GM12875 (cell line): ENCODE data around the gene HOXB9.

Experiments
- H3K4me3 ChIP-seq: one replicate; pipeline ENCODE4 v1.5.1; 2011; ENCODE audit warnings: low read depth, low read length, control low read depth
- CTCF ChIP-seq: IDR thresholded peaks from 2 replicates; pipeline ENCODE4 v1.5.1; 2011; ENCODE audit warnings: low read depth, mild to moderate bottlenecking, control low read depth, inconsistent platforms, low read length, moderate library complexity, borderline replicate concordance; ENCODE audit not compliant: insufficient read depth

Gene HOXB9

DNA sequence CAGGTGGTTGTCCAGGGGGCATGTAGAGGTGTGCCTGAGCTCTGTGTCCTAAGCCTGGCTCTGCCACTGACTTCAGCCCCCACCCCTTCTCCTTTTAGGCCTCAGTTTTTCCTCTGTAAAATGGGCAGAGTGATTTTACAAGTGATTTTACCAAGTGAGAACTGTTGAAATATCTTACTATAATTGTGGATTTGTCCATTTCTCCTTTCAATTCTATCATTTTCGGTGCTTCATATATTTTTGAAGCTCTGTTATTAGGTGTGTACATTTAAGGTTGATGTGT lies 21.7 kb upstream of the HOXB9 start:
- TF ChIP-seq CTCF: no peak
- H3K4me3 ChIP-seq: no peak overlapping the region

DNA sequence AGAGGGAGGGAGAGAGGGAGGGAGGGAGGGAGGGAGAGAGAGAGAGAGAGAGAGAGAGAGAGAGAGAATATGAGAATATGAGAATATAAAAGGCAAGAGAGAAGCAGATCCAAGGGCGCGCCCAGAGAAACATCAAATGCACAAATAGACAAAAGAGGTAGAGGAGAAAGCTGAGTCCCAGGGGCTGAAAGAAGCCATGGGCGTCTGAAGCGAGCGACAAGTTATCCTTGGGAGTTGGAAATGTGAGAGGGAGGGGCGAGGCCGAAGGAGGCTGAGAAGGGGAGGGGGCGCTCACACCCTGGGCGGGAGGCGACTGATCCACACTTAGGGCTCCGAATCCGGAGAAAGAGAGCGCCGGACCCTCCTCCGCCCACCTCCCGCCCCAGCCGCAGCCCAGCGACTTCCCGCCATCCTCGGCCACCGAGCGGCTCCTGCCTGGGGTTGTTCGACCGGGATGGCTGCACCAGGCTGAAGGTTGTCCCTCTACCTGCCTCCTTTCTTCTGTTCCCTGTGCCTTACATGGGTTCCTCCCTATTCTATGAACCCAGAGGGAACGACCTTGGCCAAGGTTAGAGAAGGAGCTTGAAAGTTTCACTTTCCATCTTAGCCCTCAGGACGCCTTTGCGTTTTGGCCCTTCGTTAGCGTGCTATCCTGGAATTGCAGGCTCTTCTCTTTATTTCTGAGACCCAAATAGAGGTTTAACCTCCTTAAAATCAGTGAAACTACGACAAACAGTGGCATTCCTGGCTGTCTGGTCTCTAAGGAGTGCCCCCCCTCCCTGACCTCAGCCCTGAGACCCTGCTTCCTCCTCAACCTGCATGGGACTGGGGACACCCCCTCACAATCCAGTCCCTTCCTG lies 21.2 kb upstream of the HOXB9 start:
- no peak for TF ChIP-seq CTCF
- peak overlapping the region; percentile 21 for H3K4me3 ChIP-seq

- no peak overlapping the region for H3K4me3 ChIP-seq
- TF ChIP-seq CTCF: no peak
Measured at GRCh38 chr17:48646183-48647102, 20.3 kb upstream of the HOXB9 start.

DNA sequence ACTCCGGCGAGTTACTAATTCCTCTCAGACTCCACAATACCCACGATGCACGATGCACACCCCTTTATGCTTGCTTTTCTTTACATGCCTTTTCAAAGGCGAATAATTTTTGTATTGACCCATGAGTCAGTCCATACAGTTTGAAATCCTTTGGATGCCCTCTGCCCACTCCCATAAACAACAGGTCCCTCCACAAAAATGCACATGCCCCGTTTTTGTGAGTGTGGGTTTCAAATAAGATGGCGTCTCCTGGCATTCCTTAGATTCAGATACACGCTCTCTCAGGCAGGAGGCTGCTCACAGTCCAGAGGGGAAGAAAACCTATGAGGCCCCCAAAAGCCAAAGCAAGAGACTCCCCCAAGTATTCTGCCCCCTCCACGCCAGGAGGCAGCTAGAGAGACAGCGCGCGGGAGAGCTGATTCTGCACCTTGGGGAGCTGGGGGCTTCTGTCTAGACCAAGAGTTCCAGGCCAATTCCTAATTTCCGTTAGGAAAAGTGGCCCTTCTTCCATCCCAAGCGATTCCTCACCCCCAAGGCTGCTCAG lies 19.6 kb upstream of the HOXB9 start:
- TF ChIP-seq CTCF: no peak
- no peak overlapping the region for H3K4me3 ChIP-seq

GRCh38 chr17:48644910-48645557 lies 18.9 kb upstream of the HOXB9 start:
- TF ChIP-seq CTCF: no peak
- H3K4me3 ChIP-seq: no peak overlapping the region

- H3K4me3 ChIP-seq: no peak overlapping the region
- TF ChIP-seq CTCF: no peak
Measured at GRCh38 chr17:48644159-48644558, 18.0 kb upstream of the HOXB9 start.
